HG03280 (cell line): ENCODE results near the gene DCAF15.

Experiments used
- ATAC-seq: cut with Tn5 transposase; IDR thresholded peaks from one replicate; pipeline ENCODE4 v1.9.1; 2021; ENCODE audit warnings: mild to moderate bottlenecking, moderate library complexity; ENCODE audit not compliant: unreplicated experiment

Gene DCAF15

GRCh38 chr19:13992025-13992424, 39.7 kb downstream of the DCAF15 start:
- no peak for ATAC-seq

DNA sequence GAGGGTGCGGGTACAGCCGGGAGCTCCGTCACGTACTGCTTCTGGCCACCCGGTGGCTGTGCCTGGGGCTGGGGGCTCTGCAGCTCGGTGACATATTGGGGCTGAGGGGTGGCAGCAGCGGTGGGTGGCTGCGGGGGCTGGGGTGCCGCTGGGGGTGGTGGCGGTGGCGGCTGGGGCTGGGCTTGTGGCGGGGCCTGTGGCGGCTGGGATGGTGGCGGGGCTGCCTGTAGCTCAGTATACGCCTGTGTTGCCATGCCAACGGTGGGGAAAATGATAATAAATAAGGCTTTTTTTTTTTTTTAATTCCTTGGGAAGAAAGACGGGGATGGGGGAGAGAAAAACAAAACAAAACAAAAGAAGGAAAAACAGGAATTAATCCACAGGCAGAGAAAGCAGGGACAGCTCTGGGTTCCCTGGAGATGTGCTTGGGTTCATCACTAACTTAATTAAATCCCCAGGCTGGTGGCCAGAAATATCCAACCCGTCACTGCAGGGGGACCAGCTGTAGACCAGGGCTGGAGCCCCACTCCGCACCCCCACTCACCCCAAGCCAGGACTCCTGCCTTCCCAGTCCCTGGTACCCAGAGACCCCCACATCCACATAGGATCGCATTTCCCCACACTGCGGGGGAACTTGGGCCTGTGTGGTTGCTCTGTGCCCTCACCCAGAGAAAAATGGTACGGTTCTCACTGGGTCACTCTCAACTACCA, 41.4 kb downstream of the DCAF15 start:
- ATAC-seq = no peak

GRCh38 chr19:13995017-13995728, 42.9 kb downstream of the DCAF15 start:
- no peak for ATAC-seq

DNA sequence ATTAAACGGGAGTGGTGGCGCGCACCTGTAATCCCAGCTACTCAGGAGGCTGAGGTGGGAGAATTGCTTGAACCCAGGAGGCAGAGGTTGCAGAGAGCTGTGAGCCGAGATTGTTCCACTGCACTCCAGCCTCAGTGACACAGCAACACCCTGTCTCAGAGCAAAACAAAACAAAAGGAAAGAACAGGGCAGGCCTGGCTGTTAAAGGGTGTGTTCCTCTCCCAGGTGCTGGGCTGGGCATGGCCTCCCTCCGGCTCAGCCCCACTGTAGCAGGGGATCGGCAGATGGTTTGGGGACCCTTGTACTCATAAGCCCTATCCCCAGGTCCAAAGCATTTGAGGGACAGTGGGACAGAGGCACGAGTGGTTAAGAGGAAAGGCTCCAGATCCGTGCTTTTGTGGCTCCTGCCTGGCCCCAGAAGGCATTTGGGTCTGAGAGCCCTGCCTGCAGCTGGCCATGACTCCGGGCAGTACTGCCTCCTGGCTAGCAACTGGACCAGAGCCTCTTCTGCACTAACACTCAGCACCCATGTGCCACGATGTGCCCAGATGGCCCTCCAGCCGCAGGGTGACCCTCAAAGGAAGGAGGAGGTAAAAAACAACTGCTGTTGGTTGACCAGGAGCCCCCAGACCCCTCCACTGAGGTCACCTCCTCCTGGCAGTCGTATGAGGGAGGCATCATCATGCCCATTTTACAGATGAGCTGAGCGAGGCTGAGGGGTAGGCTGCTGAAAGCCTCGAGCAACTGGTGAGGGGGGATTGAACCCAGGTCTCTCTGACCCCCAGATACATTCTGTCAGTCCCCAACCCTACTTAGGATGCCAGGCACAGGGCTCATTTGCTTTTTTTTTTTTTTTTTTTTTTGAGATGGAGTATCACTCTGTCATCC, 43.8 kb downstream of the DCAF15 start:
- no peak for ATAC-seq

GRCh38 chr19:13996928-13997630, 44.8 kb downstream of the DCAF15 start:
- ATAC-seq = no peak

GRCh38 chr19:13997631-13997962, 45.3 kb downstream of the DCAF15 start:
- ATAC-seq = no peak

DNA sequence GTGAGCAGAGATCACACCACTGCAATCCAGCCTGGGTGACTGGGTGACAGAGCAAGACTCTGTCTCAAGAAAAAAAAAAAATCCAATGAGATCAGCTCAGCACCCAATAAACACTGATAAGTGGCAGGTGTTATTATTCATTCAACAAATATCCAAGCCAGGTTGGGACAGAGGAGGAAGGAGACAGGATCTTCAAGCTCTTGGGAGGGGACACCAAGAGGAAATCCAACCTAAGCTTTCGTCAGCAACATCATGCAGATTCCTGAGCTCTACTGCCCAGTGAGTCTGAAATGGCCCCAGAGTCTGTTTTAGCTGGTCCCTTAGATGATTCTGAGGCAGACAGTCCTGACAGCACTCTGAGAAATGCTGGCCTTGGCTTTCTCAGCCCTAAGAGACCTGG, 46.1 kb downstream of the DCAF15 start:
- no peak for ATAC-seq

DNA sequence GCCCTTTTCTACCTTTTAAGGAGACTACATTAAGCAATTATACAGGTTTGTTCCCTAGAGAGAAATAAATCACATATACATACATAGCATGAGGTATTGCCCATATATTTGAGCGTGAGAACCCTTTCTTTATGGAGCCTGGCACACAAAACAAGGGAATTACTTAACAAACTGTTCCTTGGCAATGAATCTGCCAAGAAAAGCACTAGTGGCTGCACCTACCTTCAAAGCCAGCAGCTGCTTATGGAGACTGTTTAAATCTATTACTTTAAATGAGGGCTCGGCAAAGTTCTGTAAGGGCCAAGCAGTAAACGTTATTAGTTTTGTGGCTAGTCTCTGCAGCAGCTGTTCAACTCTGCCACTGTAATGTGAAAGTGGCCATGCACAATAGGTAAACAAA, 46.8 kb downstream of the DCAF15 start:
- ATAC-seq = no peak

- ATAC-seq = no peak
Measured at GRCh38 chr19:14000691-14001375, 48.5 kb downstream of the DCAF15 start.

DNA sequence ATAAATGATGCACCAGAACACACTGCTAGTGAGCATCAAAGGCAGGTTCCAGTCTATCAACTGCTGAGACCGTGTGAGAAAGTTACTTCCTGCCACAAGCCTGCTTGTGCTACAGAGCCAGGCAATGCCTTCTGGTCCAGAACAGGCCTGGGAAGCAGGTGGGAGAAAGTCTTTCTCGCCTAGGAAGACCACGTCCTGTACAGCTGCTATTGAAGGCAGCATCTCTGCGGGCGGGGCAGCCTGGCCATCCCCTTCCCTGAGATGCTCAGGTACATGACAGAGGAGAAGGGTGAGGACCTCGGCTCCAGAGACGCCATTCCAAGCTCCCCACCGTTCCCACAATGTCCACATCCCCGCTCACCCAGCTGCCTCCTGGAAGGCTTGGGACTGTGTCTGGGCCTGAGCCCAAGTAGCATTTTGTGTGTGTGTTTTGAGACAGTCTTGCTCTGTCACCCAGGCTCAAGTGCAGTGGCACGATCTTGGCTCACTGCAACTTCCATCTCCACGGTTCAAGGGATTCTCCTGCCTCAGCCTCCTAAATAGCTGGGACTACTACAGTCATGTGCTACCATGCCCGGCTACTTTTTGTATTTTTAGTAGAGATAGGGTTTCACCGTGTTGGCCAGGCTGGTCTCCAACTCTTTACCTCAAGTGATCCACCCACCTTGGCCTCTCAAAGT, 50.4 kb downstream of the DCAF15 start:
- no peak for ATAC-seq

- ATAC-seq = no peak
Measured at GRCh38 chr19:14003251-14004055, 51.1 kb downstream of the DCAF15 start.

DNA sequence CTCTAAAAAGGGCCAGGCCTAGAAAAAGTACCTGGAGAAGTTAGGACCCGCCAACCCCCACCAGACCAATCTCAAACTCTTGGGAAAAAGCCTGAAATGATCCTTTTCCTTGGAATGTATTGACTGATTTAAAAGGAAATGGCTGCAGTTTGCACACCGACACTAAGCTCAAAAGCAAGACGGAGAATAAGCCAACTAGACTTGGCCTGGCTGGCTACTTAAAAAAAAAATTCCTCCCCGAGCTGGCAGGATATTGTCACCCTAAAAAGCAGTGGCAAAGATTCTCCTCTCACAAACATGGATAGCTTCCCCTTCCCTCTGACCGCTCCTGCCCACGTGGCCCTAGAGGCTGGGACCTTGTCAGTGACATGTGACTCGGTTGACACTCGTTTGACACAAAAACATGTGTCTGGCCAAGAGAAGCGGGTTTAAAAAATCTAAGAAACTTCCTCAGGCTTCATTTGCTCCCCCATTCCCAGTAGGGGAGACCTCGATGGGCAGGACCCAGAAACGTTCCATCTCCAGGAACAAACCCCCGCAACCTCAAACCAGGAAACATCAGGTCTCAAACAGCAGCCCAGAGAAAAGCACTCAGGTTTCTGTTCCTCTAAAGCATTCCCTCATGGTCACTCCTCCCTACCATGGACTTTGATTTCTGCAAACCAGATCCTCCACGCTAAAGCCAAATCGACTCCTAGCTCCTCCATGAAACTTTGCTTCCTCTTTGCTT, 52.5 kb downstream of the DCAF15 start:
- ATAC-seq = no peak

DNA sequence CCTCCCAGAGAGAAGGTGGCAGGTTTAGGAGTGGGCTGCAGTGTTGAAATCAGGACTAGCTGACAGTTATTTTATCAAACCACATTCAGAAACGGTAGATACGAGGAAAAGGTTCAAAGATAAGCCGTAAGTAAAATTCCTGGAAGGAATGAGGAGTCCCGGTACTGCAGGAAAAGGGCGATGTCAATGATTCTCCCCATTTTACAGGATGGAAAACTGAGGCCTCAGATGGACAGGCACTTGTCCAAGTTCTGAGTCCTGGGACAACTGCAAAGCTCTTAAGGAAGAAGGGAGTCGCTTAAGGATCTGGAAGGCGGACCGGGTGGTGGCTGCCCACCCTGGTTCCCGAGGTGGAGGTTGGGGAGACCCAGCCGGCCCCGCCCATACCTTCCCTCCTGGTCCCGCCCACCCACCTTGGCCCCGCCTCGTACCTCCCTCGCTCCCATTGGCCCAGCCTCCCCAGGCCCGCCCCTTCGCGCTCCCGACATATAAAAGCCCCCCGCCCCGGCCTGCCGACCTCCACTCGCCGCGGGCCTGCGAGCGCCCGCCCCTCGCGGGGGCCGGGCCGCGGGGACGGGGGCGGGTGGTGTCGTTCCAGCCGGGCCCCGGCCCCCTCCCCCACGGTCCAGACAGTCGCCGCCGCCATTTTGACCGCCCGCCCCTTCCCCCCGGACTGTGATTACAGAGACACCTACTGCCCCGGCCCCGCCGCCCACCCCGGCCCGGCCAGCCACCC, 53.2 kb downstream of the DCAF15 start:
- ATAC-seq = peak; percentile 46

DNA sequence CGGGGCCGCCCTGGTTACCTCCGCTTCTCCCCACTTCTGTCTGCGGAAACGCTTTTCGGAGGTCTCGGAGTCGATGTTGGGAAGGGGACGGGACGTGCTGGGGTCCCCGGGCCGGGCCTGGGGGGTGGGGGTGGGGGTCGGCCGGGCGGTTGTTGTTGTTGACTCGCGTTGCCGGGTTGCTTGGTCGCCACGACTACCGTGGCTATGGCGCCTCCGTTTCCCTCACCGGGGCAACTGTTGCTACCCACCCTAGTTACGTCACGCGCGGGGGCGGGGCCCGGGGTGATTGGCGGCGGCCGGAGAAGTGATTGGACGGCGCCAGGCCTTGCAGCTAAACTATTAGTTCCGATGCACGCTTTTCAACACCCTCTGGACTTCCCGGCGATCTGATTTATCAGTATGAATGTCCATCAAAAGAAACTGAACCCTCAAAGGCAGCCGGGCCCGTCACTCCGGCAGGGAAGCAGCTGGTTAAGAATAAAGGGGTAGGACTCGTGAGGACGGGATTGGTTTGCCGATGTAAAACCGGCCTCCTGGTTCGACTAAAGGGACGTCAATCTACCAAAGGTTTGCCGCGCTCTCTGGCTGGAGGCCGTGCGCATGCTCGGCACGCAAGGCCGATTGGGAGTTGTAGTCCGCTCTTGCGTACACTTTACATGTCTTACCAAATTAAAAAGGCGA, 53.9 kb downstream of the DCAF15 start, which contains the start of gene RFX1:
TSS of gene RFX1 (minus strand) at position 236 of the 681 bp plus-strand sequence. CDS start 12,477 bp downstream, outside the sequence.
- peak; percentile 71 for ATAC-seq

DNA sequence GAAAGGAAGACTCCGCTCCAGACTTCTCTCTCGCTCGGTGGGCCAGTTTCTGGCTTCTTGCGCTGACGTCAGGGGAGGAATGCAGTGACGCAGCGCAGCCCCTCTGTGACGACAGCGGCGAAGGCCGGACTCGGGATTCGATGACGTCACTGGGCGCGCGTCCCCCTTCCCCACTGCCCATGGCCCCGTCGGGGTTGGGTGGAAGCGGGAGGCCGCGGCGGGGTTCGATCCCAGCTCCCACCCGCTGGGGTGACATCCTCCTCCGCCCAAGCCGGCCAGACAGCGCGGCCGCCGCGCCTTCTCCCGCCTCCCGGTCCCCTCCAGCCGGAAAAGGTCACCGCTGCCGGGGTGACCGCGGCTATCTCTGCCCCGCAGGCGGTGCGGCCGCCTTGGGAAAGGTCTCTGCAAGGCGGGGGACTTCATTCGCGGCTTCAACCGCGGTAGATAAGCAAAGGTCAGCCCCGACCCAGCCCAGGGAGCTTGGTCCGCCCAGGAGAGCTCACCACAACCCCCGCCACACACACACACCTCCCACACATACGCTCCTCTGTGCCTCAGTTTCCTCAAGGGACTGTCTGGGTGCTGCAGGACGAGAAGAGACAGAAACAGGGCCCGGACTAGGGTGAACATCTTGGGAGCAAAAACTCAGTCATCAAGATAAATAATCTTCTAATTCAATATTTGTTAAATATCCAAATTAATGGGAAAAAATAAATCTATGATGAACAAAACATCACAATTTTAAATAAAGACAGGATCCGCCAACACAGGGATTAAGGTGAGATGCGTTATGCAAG, 54.7 kb downstream of the DCAF15 start:
- peak; percentile 37 for ATAC-seq
